IPS DF 6.9 (cell line): Measurements from ENCODE around the gene ST6GALNAC2.
"Not testable (repeated sequence)": the region's sequence is repeated elsewhere in the genome, so short reads cannot be mapped to it uniquely, and the experiment has no call there.

Source experiments
- DNase-seq: peaks from one replicate; pipeline ENCODE4 v3.0.0-alpha.2; 2013; ENCODE audit warnings: low read depth, low spot score
- H3K27ac ChIP-seq: one replicate; pipeline ENCODE4 v1.5.1; 2013; ENCODE audit warnings: low read length, control low read depth
- H3K27me3 ChIP-seq: 2 replicates; pipeline ENCODE4 v1.6.1; 2013; ENCODE audit warnings: mild to moderate bottlenecking, low read length; ENCODE audit not compliant: control insufficient read depth, insufficient read depth
- H3K36me3 ChIP-seq: 2 replicates; pipeline ENCODE4 v1.6.1; 2013; ENCODE audit warnings: low read length; ENCODE audit not compliant: control insufficient read depth, insufficient read depth
- H3K4me1 ChIP-seq: 2 replicates; pipeline ENCODE4 v1.6.1; 2013; ENCODE audit warnings: low read length; ENCODE audit not compliant: control insufficient read depth, insufficient read depth
- H3K4me3 ChIP-seq: 2 replicates; pipeline ENCODE4 v1.5.1; 2013; ENCODE audit warnings: mild to moderate bottlenecking, low read length
- H3K9me3 ChIP-seq: 2 replicates; pipeline ENCODE4 v1.6.1; 2013; ENCODE audit warnings: low read length, inconsistent platforms; ENCODE audit not compliant: control insufficient read depth, insufficient read depth
- WGBS: extraction: QIAGEN DNeasy Blood & Tissue Kit; methylation state at CpG from one replicate; pipeline ENCODE4 v1.1.7; 2013; ENCODE audit warnings: mixed read lengths, missing lambda C conversion rate; ENCODE audit not compliant: insufficient read length, insufficient coverage; 5-methylcytosine and 5-hydroxymethylcytosine counted together

ST6GALNAC2 gene

DNA sequence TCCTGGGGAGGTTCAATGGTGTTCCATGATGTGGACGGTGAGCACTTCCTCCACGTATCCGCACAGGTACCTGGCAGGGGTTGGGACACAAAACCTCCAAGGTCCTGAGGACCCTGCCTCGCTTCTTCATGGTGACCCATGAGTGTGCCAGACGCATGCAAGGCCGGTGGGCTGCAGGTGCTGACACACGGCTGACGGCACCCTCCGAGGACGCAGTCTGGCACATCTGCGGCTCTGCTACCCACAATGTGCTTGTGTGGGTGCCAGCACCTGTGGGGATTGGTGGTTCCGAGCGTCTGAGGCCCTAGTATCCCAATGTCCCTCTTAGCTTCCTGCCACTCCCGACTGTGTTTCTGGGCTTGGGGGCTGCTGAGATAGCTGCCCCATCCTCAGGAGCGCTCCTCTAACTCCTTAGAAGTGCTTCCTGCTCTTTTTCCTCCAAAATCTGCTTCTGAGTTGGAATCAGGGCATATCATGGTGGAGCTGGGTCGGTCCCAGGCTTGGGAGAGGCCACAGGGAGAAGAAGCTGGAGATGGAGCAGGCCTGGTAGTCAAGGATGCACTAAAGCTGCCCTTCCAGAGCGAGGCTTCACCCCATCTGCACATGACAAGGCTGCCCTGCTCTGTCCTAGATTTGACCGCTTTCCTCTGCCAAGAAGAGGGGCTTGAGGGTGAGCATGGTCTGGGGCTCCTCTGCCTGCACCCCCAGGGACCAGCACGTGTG lies 49.7 kb downstream of the ST6GALNAC2 start:
- Histone ChIP-seq H3K4me1 (peaks cover 6% of the 10 kb centered on the region), H3K27ac (no peak overlapping the region), H3K36me3 (no peaks in the 10 kb centered on the region; the same call in 1 of the 2 replicates), H3K4me3 (no peak overlapping the region), H3K27me3 (peaks cover 14% of the 10 kb centered on the region; the same call in 1 of the 2 replicates), H3K9me3 (no peaks in the 10 kb centered on the region)
- WGBS: no CpG with 5 or more reads among the region's 19 CpGs
- no peak for DNase-seq

- Histone ChIP-seq H3K27me3 (peaks cover 14% of the 10 kb centered on the region; the same call in 1 of the 2 replicates), H3K4me1 (peaks cover 2% of the 10 kb centered on the region), H3K27ac (no peak overlapping the region), H3K4me3 (no peak overlapping the region), H3K36me3 (no peaks in the 10 kb centered on the region; the same call in 1 of the 2 replicates), H3K9me3 (no peaks in the 10 kb centered on the region)
- no CpG with 5 or more reads among the region's 7 CpGs for WGBS
- DNase-seq: no peak
Observed at GRCh38 chr17:76534831-76535732, 50.6 kb downstream of the ST6GALNAC2 start.

GRCh38 chr17:76533640-76534359 lies 51.9 kb downstream of the ST6GALNAC2 start:
- WGBS: no CpG with 5 or more reads among the region's 9 CpGs
- H3K4me1 ChIP-seq, H3K9me3 ChIP-seq, H3K4me3 ChIP-seq, H3K36me3 ChIP-seq, H3K27ac ChIP-seq, DNase-seq: not testable (repeated sequence)
- peaks cover 12% of the 10 kb centered on the region; the same call in 1 of the 2 replicates for H3K27me3 ChIP-seq

- H3K9me3 ChIP-seq: no peaks in the 10 kb centered on the region
- H3K36me3 ChIP-seq: no peaks in the 10 kb centered on the region; the same call in 1 of the 2 replicates
- no CpG with 5 or more reads among the region's 8 CpGs for WGBS
- no peak for DNase-seq
- H3K27ac ChIP-seq: no peak overlapping the region
- H3K4me1 ChIP-seq: peaks cover 4% of the 10 kb centered on the region
- no peak overlapping the region for H3K4me3 ChIP-seq
- peaks cover 5% of the 10 kb centered on the region; the same call in 1 of the 2 replicates for H3K27me3 ChIP-seq
Observed at GRCh38 chr17:76532072-76532651, 53.5 kb downstream of the ST6GALNAC2 start.

DNA sequence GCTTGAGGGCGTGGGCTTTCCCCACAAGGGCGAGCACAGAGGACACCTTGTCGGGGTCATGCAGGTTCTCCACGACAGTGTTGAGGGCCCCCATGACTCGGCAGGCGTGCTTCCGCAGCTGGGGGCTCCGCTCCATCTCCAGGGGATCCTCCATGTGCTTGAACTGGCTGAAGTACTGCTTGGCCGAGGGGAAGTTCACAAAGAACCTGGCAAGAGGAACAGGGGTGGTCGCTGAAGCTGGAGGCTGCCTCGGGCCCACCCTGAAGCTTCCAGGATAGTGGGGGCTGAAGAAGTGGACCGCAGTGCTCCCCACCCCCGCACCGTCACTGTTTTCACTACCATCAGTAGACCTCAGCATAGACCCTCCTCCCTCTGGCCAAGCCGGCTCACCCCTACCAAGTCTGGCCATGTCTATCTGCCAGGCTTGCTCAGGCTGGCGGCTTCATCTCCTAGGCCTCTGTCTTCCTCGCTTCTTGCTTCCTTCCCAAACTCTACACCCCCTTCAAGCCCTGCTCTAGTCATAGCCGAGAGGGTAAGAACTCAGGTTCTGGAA lies 54.1 kb downstream of the ST6GALNAC2 start:
- no CpG with 5 or more reads among the region's 18 CpGs for WGBS
- Histone ChIP-seq H3K4me1 (peaks cover 4% of the 10 kb centered on the region), H3K27me3 (peaks cover 2% of the 10 kb centered on the region; the same call in 1 of the 2 replicates)

DNA sequence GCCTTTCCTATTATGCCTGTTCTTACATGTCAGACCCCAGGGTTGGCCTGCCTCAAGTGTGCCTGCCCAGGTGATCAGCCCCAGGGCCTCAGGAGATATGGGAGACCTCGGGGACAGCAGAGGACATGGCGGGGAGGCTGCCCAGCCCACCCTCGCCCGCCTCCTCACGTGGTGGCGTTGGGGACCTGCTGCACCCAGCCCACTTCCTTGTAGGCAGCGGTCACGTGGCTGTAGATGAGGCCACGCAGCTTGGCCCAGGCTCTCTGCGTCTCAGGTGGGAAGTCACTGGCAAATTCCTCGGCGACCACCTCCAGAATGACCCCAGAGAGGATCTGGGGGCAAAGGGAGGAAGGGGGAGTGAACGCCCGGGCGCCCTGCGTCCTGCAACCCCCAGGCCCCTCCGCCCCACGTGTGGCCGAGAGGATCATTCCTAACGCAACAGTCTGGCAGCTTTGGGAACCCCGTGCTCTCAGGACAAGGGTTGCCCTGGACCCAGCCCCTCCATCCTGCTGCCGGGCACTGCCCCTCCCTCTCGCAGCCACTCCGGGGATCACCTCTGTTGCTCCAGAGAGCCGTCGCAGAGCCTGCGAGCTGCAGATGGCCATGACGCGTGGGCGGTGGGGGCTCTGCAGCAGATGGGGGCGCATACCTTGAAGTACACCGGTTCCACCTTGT lies 54.7 kb downstream of the ST6GALNAC2 start:
- peaks cover 4% of the 10 kb centered on the region for H3K4me1 ChIP-seq
- WGBS: no CpG with 5 or more reads among the region's 32 CpGs
- H3K27me3 ChIP-seq: no peaks in the 10 kb centered on the region
- no peak overlapping the region for H3K27ac ChIP-seq
- no peaks in the 10 kb centered on the region for H3K9me3 ChIP-seq
- no peak overlapping the region for H3K4me3 ChIP-seq
- DNase-seq: no peak
- H3K36me3 ChIP-seq: no peaks in the 10 kb centered on the region; the same call in 1 of the 2 replicates

More for the DNA sequence above, 54.1 kb downstream of the ST6GALNAC2 start:
- Histone ChIP-seq H3K36me3 (no peaks in the 10 kb centered on the region; the same call in 1 of the 2 replicates), H3K4me3 (no peak overlapping the region), H3K27ac (no peak overlapping the region), H3K9me3 (no peaks in the 10 kb centered on the region)
- DNase-seq: no peak

DNA sequence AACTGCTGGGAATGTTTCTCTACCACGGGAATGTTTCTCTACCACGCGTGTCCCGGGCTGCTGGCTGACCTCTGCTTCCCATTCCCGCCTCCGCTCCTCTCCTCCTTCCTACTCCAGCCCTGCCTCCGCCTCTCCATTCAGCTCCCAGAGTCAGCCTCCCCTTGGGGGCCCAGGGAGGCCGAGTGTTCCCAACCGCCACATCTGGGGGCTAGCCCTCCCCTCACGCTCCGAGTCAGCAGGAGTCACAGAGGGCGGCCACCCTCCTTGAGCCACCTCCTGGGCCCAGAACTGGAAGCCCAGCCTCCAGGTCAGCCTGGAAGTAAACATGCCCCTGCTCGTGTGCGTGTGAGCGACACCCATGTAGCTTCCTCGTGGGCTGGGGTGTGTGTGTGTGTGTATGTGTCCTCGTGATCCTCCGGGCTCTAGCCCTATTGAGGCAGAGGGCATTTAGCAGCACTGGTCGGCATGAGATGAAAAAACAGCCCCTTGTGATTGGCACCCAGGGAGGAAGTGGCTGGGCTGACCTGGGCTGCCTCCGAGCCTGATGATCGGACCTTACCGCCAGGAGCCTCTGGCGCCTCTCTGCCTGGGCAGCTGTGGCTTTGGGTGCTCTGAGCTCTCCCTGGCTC lies 55.5 kb downstream of the ST6GALNAC2 start:
- no peaks in the 10 kb centered on the region for H3K9me3 ChIP-seq
- WGBS: no CpG with 5 or more reads among the region's 23 CpGs
- no peak overlapping the region for H3K4me3 ChIP-seq
- no peaks in the 10 kb centered on the region; the same call in 1 of the 2 replicates for H3K36me3 ChIP-seq
- H3K4me1 ChIP-seq: peaks cover 4% of the 10 kb centered on the region
- H3K27me3 ChIP-seq: no peaks in the 10 kb centered on the region
- no peak overlapping the region for H3K27ac ChIP-seq
- DNase-seq: no peak

GRCh38 chr17:76529224-76530094 lies 56.2 kb downstream of the ST6GALNAC2 start:
- no peak for DNase-seq
- Histone ChIP-seq H3K27me3 (no peaks in the 10 kb centered on the region), H3K4me1 (peaks cover 4% of the 10 kb centered on the region), H3K9me3 (no peaks in the 10 kb centered on the region), H3K27ac (no peak overlapping the region), H3K4me3 (no peak overlapping the region), H3K36me3 (no peaks in the 10 kb centered on the region; the same call in 1 of the 2 replicates)
- no CpG with 5 or more reads among the region's 20 CpGs for WGBS
